DOHH2 (cell line): ENCODE results near the gene KRTAP10-1.

Source experiments
- CTCF ChIP-seq: fragments of 200-600 bp; sonication (generic); IDR thresholded peaks from one replicate; pipeline ENCODE4 v1.5.1; 2014; ENCODE audit warnings: antibody characterized with exemption, mild to moderate bottlenecking, low read depth, low read length; ENCODE audit not compliant: poor library complexity, severe bottlenecking
- EZH2phosphoT487 ChIP-seq: fragments of 200-600 bp; sonication (generic); IDR thresholded peaks from 2 replicates; pipeline ENCODE4 v1.6.1; 2017; ENCODE audit warnings: borderline replicate concordance, mild to moderate bottlenecking, antibody characterized with exemption, low read length, moderate library complexity, mixed read lengths

GRCh38 chr21:44508711-44509445 is 31.1 kb downstream of the KRTAP10-1 start:
- TF ChIP-seq CTCF, result no peak
- TF ChIP-seq EZH2phosphoT487, result no peak
